GM21529 (cell line): ENCODE data around the gene XPO1.
"Not testable (repeated sequence)": the region's sequence is repeated elsewhere in the genome, so short reads cannot be mapped to it uniquely, and the experiment has no call there.

Experiments
- ATAC-seq: cut with Tn5 transposase; IDR thresholded peaks from one replicate; pipeline ENCODE4 v1.9.1; 2021; ENCODE audit not compliant: unreplicated experiment

The XPO1 gene

DNA sequence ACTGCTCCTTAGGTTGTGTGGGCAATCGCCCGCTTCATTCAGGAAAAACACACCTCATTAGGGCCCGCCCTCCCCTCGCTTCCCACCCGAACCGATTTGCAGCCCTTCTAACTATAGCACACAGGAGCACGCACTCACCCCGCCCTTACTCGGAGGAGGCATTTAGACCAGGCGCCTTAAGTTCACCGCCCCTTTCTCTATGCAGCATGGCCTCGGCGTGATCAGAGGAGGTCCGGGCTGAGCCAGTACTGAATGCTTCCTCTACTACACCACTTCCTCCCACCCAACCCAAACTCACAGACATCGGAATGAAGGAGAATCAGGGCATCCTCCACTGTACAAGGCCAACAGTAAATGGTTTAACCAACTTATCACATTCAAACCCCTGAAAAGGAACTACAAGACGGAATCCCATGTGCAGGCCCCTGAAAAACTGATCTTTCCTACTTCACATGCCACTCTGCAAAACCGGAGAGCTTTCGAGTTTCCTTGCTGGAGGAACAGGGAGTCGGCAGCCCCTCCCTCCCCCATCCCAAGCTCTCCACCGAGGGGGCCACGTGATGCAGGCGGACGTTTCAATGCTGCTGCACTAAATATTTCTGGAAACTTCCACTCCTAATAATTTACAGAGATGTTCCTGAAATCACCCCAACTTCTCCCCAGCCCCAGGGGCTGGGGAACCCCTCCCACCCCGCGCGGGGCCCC lies 1.4 kb downstream of the XPO1 start:
- peak; percentile 65 for ATAC-seq

DNA sequence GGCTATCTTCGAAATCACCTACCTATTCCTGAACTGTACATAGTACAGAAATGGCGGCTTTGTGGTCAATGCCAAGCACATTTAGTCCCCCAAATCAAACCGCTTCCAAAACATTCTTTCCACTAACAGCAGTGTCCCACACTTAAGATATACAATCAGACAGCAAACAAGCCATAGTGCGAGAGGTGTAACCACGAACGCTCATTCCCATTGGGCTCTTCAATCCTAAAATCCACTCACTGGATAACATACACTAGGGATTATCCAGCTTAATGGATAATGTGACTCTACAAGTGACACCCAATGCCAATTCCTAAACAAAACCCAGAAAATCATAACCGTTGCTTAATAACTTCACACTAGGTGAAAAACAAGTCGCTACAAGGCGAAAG lies 2.0 kb downstream of the XPO1 start:
- ATAC-seq = no peak

DNA sequence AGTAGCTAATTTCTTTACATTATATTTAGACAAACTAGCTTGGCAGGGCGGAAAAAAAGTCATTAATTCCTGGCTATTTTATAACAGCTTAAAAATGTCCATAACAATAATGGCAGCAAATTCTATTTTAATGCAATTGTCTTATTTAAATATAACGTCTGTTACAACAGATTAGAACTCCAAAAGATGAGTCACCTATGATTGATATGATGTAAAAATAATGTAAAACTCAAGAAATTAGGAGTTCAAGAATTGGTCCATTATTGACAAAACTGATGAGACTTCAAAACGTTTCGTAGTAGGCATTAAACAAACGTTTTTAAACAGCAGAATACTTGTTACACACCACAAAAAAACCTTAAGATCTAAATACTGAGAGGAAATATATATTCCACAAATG lies 2.7 kb downstream of the XPO1 start:
- ATAC-seq = no peak

DNA sequence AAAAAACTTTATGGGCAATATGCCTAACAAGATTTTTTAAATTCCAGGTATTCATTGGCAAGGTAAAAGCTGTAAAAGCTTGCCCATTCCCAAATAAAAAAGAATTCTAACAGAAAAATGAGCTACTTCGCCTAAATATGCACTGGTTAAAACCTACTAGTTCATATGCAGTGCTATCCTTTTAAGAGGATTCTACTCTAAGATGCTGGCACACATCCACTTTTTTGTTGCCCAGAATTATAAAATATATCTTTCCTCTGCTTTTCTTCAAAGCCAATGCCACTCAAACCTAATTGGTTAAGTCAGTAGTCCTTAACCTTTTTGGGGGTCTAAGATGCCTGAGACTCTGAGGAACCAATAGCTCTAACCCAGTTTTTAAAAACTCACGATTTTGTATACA lies 3.2 kb downstream of the XPO1 start:
- ATAC-seq = no peak

DNA sequence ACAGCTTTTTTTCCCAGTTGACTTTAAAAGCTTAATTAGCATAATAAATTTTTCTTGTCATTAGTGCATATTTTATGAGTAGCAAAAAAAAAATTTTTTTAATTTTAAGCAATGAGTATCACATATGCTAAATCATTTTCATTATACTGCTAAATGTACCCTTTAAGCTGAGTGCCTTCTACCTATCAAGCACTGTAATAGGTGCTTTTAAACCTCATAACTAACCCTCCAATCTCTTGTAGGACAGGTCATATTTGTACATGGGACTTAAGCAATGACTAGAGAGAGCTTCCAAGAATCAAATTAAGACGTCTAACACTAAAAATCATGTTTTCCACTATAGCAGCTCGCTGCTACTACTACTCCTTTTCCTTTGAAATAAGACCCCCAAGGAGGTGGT lies 7.4 kb downstream of the XPO1 start:
- ATAC-seq = no peak

DNA sequence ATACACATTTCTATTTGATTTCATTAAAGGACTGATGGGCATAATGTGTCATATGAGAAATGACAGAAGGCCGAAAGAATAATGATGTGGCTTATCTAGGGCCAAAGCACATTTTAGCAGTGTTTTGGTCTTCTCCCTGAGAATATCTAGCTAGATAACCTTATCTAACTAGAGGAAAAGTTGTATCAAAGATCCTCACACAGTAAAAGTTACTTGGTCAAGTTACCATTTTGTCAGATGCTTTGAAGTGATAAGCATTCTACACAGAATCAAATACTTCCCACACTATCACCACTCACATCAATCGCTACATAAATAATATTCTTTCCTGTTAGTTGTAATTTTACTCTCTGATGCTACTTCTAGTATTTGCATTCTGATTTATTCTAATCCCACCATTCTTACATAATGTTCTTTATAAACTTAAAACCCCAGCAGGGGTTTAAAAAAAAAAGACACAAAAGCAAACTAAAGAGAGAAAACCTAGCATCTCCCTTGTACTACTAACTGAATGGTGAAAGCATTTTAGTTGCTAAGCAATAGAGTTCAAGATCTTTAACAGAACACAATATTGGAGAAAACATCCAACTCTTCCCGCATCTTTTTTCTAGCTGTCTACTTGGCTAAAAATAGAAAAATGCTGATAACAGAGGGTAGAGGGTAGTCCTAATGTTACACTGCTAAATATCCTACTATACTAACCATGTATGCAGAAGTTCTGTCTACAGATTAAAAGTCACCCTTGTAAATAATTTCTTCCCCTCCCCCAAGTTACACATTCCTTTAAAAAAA lies 8.0 kb downstream of the XPO1 start:
- no peak for ATAC-seq

DNA sequence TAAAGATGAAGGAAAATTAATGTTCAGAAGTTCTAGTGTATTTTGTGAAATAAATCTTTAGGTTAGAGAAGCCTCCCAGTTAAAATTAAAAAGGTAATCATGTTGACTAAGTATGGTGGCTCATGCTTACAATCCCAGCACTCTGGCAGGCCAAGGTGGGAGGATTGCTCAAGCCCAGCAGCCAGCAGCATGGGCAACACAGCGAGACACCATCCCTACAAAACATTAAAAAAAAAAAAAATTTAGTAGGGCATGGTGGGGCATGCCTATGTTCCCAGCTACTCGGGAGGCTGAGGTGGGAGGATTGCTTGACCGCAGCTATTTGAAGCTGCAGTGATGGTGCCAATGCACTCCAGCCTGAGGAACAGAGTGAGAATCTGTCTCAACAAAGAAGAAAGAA lies 17.9 kb downstream of the XPO1 start:
- no peak for ATAC-seq

DNA sequence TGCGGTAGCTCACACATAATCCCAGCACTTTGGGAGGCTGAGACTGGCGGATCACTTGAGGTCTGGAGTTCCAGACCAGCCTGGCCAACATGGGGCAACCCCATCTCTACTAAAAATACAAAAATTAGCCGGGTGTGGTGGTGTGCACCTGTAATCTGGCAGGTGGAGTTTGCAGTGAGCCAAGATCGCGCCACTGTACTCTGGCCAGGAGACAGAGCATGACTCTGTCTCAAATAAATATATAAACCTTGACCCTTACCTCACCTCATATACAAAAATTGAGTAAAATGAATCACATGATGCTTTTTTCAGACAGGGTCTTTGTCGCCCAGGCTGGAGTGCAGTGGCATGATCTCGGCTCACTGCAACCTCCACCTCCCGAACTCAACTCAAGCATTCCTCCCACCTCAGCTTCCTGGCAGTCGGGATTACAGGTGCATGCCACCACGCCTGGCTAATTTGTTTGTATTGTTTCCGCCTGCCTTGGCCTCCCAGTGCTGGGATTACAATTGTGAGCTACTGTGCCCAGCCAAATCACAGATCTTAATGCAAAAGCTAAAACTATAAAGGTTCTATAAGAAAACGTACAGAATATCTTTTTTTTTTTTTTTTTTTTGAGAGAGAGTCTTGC lies 25.3 kb downstream of the XPO1 start:
- ATAC-seq = no peak

DNA sequence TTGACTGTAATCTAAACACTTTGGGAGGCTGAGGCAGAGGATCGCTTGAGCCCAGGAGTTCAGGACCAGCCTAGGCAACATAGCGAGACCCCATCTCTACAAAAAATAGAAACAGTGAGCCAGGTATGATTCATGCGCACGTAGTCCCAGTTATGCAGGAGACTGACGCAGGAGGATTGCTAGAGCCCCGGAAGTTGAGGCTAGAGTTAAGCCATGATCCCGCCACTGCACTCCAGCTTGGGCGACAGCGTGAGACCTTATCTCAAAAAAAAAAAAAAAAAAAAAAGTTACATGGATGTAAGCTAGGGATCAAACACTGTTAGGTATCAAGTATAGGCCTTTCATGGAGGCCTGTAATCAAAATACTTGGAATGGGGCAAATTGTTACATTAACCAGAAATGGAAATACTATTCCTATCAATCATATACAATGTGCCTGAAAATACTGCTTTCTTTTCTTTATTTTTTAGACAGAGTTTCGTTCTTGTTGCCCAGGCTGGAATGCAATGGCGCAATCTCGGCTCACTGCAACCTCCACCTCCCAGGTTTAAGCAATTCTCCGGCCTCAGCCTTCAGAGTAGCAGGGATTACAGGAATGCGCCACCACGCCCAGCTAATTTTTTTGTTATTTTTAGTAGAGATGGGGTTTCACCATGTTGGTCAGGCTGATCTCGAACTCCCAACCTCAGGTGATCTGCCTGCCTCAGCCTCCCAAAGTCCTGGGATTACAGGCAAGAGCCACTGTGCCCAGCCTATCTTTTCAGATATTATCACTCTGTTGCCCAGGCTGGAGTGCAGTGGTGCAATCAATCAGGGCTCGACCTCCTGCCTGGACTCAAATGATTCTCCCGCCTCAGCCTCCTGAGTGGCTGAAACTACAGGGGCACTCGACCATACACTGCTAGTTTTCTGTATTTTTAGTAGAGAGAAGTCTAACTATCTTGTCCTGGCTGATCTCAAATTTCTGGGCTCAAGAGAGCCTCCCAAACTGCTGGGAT lies 27.2 kb downstream of the XPO1 start:
- ATAC-seq = no peak

DNA sequence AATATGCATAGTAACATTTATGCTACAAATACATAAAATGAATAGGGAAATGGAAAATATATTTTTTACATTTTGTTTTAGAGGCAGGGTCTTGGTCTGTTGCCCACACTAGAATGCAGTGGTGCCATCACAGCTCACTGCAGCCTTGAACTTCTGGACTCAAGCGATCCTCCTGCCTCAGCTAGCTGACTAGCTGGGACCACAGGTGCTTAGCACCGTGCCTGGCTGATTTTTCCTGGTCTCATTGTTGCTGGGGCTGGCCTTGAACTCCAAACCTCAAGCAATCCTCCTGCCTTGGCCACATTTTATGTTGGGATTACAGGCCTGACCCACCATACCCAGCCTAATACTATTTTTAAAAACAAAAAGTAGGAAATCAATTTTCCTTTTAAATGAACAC lies 33.2 kb downstream of the XPO1 start:
- no peak for ATAC-seq

DNA sequence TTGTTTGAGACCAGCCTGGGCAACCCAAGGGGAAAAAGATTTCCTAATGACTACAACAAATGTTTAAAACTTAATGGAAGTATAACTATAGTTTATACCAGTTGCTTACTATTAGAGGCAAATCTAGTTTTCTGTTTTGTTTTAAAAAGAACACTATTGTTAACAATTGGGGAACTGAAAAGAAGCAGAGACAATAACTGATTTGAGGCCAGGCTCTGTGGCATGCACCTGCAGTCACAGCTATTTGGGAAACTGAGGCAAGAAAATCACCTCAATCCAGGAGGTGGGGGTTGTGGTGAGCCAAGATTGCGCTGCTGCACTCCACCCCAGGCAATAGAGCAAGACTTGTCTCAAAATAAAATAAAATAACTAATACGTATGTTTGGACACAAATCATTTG lies 39.1 kb downstream of the XPO1 start:
- ATAC-seq = no peak

DNA sequence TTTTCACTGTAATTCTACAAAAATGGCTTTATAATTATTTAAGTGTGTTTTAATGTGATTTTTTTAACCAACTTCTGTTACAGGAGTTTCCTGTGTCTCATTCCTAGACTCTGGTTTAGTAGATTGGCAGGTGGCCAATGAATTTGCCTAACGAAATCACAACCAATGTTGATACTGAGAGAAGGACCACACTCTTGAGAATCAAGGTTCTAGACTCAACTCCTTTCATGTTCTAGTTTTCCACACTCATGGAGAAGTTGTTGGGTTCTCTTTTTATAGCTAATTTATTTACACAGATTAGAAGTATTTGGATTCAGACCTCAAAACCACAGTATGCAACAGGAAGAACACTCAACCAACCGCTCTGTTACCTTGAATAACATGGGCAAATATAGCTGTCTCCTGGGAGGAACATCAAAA lies 44.6 kb downstream of the XPO1 start:
- no peak for ATAC-seq

DNA sequence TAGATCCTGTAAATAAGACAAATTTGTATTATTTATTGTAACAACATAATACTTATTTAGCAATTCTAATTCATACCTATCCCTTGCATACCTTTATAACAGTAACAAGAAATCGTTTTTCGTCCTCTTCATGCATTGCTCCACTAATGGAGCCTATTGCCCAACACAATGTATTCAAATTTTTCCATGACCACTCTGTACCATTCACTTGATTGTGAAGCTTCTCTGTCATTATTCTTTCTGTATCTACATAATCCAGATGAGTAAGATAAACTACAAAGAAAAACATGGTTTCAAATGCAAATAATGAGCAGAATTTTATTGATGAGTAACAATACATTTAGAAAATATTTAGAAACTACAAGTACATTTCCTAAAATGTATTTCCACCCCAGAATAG lies 45.7 kb downstream of the XPO1 start:
- no peak for ATAC-seq

DNA sequence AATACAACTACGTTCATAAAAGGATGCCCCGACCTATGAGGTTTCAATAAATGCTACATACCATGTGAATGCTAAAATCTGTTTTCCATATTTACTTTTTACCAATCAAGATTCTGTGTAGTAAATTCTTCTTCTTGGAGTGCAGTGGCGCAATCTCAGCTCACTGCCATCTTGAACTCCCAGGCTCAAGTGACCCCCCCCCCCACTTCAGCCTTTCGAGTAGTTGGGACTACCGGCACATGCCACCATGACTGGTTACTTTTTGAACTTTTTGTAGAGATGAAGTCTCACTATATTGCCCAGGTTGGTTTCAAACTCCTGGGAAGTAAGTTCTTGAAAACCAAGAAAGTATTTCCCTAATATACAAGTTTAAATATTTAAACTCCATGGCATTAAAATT lies 52.9 kb downstream of the XPO1 start:
- no peak for ATAC-seq

DNA sequence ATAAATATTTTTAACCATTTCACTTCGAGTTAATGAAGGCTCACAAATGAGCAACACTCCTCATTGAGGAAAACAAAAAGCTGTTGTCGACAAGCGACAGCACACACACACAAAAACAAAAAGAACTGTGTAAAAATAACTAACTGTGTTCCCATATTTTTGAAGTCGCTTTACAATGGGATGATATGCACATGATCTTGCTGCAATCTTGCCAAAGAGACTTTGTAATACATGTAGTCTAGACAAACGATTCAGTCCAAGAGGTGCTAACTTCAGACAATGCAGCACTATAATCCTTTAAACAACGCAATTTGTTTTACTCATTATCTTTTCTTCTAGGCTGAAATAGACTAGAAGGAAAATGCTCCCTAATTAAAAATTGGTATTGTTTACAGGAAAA lies 60.1 kb downstream of the XPO1 start:
- ATAC-seq = no peak

DNA sequence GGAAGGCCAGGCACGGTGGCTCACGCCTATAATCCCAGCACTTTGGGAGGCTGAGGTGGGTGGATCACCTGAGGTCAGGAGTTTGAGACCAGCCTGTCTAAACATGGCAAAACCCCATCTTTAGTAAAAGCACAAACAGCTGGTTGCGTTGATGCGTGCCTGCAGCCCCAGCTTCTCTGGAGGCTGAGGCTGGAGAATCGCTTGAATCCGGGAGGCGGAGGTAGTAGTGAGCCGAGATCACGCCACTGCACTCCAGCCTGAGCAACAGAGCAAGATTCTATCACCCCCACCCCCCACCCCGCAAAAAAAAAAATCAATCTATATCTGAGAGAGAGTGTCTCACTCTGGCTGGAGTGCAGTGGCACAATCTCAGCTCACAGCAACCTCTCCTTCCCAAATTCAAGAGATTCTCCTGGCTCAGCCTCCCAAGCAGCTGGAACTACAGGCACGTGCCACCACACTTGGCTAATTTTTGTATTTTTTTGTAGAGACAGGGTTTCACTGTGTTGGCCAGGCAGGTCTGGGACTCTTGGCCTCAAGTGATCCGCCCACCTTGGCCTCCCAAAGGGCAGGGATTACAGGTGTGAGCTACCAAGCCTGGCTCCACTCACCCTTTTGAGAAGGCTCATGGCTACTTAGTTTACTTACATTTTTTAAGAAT lies 61.1 kb downstream of the XPO1 start:
- ATAC-seq = not testable (repeated sequence)

DNA sequence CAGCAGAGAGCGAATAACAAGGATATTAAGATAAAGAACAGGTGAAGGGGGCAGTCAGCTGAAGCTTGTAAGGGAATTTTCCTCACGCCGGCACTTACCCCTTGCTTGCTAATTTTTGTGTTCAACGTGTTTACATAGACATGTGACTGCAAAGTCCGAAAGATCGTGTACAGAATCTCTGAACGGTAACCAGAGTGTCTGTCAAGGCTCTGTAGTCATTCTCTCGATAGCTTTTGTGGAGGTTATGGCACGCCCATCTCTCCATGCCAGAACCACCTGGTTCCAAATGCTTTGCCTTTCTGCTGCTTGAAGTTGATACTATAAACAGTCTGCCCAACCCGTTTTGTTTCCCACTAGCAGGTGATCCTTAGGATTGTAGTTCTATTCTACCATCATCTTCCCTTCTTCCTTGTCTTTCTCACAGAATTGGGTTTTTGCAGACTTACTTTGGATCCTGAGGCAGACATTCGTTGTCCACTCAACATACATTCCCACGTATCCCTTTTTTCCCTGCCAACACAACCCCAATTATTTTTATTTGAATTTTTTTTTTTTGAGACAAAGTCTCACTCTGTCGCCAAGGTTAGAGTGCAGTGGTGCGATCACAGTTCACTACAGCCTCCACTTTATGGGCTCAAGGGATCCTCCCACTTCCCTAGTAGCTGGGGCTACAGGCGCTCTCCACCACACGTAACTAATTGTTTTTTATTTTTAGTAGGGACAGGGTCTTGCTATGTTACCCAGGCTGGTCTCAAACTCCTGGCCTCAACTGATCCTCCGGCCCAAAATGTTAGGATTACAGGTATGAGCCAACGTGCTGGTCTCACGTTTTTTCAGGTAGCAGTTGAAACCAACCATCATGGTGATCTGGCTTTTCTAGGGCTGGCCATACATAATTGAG lies 66.0 kb downstream of the XPO1 start:
- no peak for ATAC-seq

DNA sequence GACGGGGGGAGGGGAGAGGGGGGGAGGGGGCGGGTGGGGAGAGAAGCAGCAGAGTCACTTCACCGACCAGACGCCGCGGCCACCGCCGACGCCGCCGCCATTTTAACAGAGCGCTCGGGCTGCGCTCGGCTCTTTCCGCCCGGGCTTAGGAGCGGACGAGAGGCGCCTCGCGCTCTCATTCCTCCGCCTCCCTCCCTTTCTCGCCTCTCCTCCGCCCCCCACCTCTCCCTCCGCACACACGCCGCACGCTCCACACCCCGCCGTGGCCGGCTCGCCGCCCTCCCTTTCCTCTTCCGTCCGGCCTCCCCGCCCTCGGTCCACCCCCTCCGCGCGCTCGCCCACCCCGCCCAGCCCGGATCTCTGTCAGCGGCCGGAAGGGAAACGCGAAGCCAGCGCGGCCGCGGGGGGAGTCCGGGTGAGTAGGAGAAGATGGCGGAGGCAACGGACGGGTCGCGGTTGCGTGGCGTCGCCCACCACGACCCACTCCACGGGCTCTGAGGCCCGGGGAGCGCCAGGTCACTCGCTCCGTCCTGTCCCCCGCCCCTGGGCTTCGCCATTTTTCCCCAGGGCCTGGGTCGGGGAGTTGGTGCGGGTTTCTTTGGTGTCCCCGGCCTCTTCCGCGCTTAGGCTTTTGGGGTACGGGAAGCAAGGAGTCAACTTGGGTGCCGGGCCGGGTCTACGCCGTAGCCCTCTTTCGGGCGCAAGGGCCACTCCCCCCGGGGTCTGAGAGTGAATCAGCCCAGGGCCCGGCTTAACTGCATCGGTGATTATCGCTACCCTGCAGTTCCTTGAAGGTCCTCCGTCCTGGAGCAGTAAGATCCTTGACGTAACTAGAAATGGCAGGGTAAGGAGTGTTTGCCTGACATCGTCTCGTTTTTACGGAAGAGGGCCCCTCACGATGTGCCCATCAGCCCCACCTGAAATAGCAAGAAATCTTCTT lies 66.9 kb downstream of the XPO1 start, which contains the start of gene USP34:
Gene USP34, minus strand, starts transcription at position 123 of the 940 bp plus-strand sequence. CDS start 395 bp downstream, outside the sequence.
- peak; percentile 74 for ATAC-seq
